Vagina (tissue), 2 donors: ENCODE data around the gene PPP5C. TPM values are rescaled to one million over a fixed set of nuclear protein-coding genes. Genes with fewer than 3 reads are reported as not detected.
A peak's percentile ranks its signal among the peaks of the same experiment; 100 is the strongest.

Source experiments
- DNase-seq, 2 donors: peaks; one replicate each; pipeline ENCODE4 v3.0.0-alpha.2; 2017; ENCODE audit errors: extremely low spot score in 2 of 2
- H3K27ac ChIP-seq: fragments of 200-600 bp; sonication (generic); one replicate; pipeline ENCODE4 v1.5.1; 2019
- H3K27me3 ChIP-seq: fragments of 200-600 bp; sonication (generic); one replicate; pipeline ENCODE4 v1.5.1; 2019
- H3K36me3 ChIP-seq, 2 donors: fragments of 200-600 bp; sonication (generic); one replicate each; pipeline ENCODE4 v1.5.1; 2017 to 2019
- H3K4me1 ChIP-seq: fragments of 200-600 bp; sonication (generic); one replicate; pipeline ENCODE4 v1.5.1; 2019
- H3K4me3 ChIP-seq, 2 donors: fragments of 200-600 bp; sonication (generic); 1 replicate in 1 of 2; 2 replicates in 1 of 2; pipeline ENCODE4 v1.5.1; 2016 to 2019
- H3K9me3 ChIP-seq: fragments of 200-600 bp; sonication (generic); one replicate; pipeline ENCODE4 v1.5.1; 2019
- POLR2A ChIP-seq, 2 donors: fragments of 450-650 bp; IDR thresholded peaks; one replicate each; pipeline ENCODE4 v1.6.1; 2017; ENCODE audit warnings: antibody characterized with exemption in 2 of 2, mild to moderate bottlenecking in 2 of 2, moderate library complexity in 2 of 2
- POLR2AphosphoS5 ChIP-seq, 2 donors: sonication (generic); formaldehyde crosslinking; IDR thresholded peaks; one replicate each; pipeline ENCODE4 v1.9.0; 2017; ENCODE audit warnings: antibody characterized with exemption in 2 of 2, mild to moderate bottlenecking in 2 of 2, low read depth in 1 of 2; ENCODE audit not compliant: insufficient read depth in 1 of 2
- intact Hi-C: fragments of 100-400 bp; cut with DNase I; formaldehyde crosslinking; loops from one replicate; pipeline ENCODE4 v1.15.1; 2023
- total RNA-seq: library from RNA; depleted of rRNA; stranded (reverse); fragments of >200 nt; gene quantifications from one replicate; pipeline ENCODE4 v1.2.3, GENCODE V29; 2016
- TF ChIP-seq, protein P1 (sequence below), 3 experiments: fragments of 450-650 bp in 2 of 3; fragments of 200-600 bp in 1 of 3; sonication (generic) in 1 of 3; IDR thresholded peaks; one replicate each; pipeline ENCODE4 v1.5.1; 2017 to 2019; ENCODE audit warnings: antibody characterized with exemption in 3 of 3, mild to moderate bottlenecking in 2 of 3, moderate library complexity in 2 of 3

Gene PPP5C
- total RNA-seq, 1 donor from 2014 or later, result 60.4 TPM

DNA sequence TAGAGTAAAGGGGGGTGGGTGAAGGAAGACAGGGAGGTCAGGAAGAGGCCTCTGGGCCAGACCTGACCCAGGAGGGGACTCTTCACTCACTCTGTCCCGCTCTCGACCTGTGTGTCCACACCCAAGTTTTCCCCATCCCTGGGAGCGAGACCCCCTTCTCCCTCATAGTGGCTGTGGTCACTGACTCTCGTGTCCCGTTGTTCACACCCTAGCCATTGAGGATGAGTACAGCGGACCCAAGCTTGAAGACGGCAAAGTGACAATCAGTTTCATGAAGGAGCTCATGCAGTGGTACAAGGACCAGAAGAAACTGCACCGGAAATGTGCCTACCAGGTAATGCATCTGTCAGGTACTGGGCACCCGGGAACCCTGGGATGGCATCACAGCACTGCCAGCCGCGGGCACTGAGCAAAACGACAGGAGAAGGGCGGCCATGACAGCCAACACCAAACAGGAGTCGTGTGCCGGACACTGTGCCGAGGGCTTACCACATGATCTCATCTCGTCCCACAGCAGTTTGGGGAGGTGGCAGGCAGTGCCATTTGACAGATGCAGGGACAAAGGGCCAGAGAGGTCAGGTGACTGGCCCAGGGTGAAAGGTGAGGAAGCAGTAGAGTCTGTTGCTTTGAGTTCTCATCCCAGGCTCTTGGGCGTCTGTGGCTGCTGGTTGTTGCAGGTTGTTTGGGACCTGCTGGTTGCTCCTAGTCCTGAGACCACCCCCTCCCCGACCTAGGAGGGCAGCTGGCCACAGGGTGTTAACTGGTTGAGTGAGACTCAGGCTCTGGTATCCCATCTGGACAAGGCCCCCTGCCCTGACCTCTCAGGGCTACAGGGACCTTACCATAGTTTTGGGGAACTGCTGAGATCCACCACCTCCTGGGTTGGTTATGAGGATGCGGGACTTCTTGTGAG, 29.6 kb downstream of the PPP5C start:
- Histone ChIP-seq H3K4me1 (peaks cover 78% of the 10 kb centered on the region), H3K4me3 (no peak overlapping the region), H3K36me3 (peaks cover 0 to 27% of the 10 kb centered on the region in 2 donors), H3K27ac (peak overlapping the region; percentile 85), H3K27me3 (no peaks in the 10 kb centered on the region), H3K9me3 (no peaks in the 10 kb centered on the region)
- no peak for TF ChIP-seq POLR2AphosphoS5 (IDR thresholded peaks at IDR 0.05; ENCODE audit: insufficient read depth in 1 of 2, low read depth in 1 of 2)
- TF ChIP-seq, protein P1, sequence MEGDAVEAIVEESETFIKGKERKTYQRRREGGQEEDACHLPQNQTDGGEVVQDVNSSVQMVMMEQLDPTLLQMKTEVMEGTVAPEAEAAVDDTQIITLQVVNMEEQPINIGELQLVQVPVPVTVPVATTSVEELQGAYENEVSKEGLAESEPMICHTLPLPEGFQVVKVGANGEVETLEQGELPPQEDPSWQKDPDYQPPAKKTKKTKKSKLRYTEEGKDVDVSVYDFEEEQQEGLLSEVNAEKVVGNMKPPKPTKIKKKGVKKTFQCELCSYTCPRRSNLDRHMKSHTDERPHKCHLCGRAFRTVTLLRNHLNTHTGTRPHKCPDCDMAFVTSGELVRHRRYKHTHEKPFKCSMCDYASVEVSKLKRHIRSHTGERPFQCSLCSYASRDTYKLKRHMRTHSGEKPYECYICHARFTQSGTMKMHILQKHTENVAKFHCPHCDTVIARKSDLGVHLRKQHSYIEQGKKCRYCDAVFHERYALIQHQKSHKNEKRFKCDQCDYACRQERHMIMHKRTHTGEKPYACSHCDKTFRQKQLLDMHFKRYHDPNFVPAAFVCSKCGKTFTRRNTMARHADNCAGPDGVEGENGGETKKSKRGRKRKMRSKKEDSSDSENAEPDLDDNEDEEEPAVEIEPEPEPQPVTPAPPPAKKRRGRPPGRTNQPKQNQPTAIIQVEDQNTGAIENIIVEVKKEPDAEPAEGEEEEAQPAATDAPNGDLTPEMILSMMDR (IDR thresholded peaks at IDR 0.05), result no peak
- TF ChIP-seq POLR2A (IDR thresholded peaks at IDR 0.05), result no peak
- DNase-seq, result peak in 1 of 2 donors; percentile 91
- intact Hi-C loops, result no loop called here

DNA sequence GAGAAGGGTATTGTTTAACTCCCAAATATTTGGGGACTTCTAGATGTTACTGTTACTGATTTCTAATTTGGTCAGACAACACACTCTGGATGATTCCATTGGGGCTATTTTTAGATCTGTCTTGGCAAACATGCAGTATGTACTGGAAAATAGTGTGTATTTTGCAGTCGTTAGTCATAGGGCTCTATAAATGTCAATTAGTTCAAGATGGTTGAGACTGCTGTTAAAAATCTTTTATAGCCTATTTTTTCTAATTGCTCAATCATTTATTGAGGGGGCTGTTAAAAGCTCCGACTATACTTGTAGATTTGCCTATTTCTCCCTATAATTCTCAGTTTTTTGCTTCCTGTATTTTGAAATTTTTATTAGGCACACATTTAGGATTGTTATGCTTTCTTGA, 31.4 kb downstream of the PPP5C start:
- TF ChIP-seq POLR2AphosphoS5 (IDR thresholded peaks at IDR 0.05; ENCODE audit: insufficient read depth in 1 of 2, low read depth in 1 of 2), result peak; percentile 35 to 98
- TF ChIP-seq, protein P1 (IDR thresholded peaks at IDR 0.05), result no peak
- no peaks in the 10 kb centered on the region for H3K9me3 ChIP-seq
- intact Hi-C loops, result no loop called here
- DNase-seq, result no peak
- H3K27me3 ChIP-seq, result no peaks in the 10 kb centered on the region
- no peak overlapping the region for H3K4me3 ChIP-seq
- peaks cover 0 to 43% of the 10 kb centered on the region in 2 donors for H3K36me3 ChIP-seq
- peak overlapping the region; percentile 85 for H3K27ac ChIP-seq
- peaks cover 66% of the 10 kb centered on the region for H3K4me1 ChIP-seq

DNA sequence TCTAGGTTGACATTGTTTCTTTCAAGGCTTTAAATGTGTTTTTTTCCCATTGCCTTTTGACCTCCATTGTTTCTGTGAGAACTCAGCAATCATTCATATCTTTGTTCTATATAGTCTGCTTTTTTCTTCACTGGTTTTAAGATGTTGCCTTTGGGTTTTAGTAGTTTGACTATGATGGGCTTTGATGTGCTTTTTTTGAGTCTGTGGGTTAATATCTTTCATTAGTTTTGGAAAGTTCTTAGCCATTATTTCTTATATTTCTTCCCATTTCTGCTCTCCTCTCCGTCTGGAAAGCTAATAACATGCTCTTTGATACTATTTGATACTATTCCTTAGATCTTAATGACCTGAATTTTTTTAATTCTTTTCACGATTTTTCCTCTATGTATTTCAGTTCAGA, 33.8 kb downstream of the PPP5C start:
- H3K36me3 ChIP-seq, result peaks cover 0 to 60% of the 10 kb centered on the region in 2 donors

DNA sequence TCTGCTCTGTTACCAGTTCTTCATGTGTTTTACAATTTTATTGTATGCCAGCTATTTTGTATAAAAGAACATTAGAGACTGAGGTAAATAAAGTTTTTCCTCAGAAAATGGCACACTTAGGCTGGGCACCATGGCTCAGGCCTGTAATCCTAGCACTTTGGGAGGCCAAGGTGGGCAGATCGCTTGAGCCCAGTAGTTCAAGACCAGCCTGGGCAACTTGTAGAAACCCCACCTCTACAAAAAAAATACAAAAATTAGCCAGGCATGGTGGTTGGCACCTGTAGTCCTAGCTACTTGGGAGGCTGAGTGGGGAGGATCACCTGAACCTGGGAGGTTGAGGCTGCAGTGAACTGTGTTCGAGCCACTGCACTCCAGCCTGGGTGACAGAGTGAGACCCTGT, 34.5 kb downstream of the PPP5C start:
- Histone ChIP-seq H3K27me3 (no peaks in the 10 kb centered on the region), H3K4me1 (peaks cover 45% of the 10 kb centered on the region), H3K4me3 (no peak overlapping the region), H3K27ac (no peak overlapping the region), H3K9me3 (no peaks in the 10 kb centered on the region), H3K36me3 (peaks cover 0 to 55% of the 10 kb centered on the region in 2 donors)
- no peak for TF ChIP-seq POLR2AphosphoS5 (IDR thresholded peaks at IDR 0.05; ENCODE audit: insufficient read depth in 1 of 2, low read depth in 1 of 2)
- TF ChIP-seq POLR2A (IDR thresholded peaks at IDR 0.05), result no peak
- TF ChIP-seq, protein P1 (IDR thresholded peaks at IDR 0.05), result no peak
- no peak for DNase-seq
- intact Hi-C loops, result no loop called here

More for the DNA sequence above, 33.8 kb downstream of the PPP5C start:
- DNase-seq, result no peak
- Histone ChIP-seq H3K4me1 (peaks cover 45% of the 10 kb centered on the region), H3K27me3 (no peaks in the 10 kb centered on the region), H3K27ac (no peak overlapping the region), H3K9me3 (no peaks in the 10 kb centered on the region), H3K4me3 (no peak overlapping the region)
- no peak for TF ChIP-seq POLR2A (IDR thresholded peaks at IDR 0.05)
- TF ChIP-seq, protein P1 (IDR thresholded peaks at IDR 0.05), result no peak
- intact Hi-C loops, result no loop called here

DNA sequence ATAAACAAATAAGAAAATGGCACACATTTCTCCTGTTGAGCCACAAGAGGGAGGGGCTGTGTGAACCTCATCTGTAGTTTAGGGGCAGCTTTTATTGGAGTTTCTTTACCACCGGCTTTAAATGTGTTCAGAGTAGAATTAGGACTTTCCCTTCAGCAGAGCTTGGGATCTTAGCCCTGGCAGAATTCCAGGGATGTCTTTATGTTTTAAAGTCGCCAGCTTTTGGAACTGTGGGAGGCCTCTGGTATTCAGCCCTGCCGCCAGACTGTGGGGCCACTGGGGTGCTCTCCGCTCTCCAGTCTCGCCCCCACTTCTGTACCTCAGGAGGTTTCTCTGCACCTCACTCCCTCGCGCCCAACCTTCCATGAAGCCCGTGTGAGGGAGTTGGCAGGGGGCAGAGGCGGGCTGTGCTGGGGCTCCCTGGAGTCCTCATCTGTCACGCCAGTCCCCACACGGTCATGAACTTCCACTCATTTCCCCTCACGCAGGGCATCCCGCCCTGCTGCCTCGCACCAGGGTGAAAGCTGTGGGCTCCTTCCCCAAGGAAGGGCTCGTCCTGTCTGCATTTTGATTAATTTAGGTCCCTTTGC, 35.0 kb downstream of the PPP5C start:
- intact Hi-C loops, result no loop called here
- H3K27ac ChIP-seq, result no peak overlapping the region

More for the DNA sequence above, 35.0 kb downstream of the PPP5C start:
- Histone ChIP-seq H3K36me3 (peaks cover 0 to 53% of the 10 kb centered on the region in 2 donors), H3K27me3 (no peaks in the 10 kb centered on the region), H3K4me1 (peaks cover 45% of the 10 kb centered on the region), H3K4me3 (no peak overlapping the region), H3K9me3 (no peaks in the 10 kb centered on the region)
- no peak for TF ChIP-seq POLR2AphosphoS5 (IDR thresholded peaks at IDR 0.05; ENCODE audit: insufficient read depth in 1 of 2, low read depth in 1 of 2)
- no peak for TF ChIP-seq POLR2A (IDR thresholded peaks at IDR 0.05)
- TF ChIP-seq, protein P1 (IDR thresholded peaks at IDR 0.05), result no peak
- no peak for DNase-seq
